Activated T-cell treated with anti-CD3 and anti-CD28 coated beads, Interleukin-2, amount 50 U/mL, for 48 hours (primary cell): ENCODE measurements around the gene CD83.
"Not testable (repeated sequence)": the region's sequence is repeated elsewhere in the genome, so short reads cannot be mapped to it uniquely, and the experiment has no call there.

Experiments used
- DNase-seq, 2 experiments: peaks; one replicate each; pipeline ENCODE4 v3.0.0-alpha.2; 2020

Gene CD83

DNA sequence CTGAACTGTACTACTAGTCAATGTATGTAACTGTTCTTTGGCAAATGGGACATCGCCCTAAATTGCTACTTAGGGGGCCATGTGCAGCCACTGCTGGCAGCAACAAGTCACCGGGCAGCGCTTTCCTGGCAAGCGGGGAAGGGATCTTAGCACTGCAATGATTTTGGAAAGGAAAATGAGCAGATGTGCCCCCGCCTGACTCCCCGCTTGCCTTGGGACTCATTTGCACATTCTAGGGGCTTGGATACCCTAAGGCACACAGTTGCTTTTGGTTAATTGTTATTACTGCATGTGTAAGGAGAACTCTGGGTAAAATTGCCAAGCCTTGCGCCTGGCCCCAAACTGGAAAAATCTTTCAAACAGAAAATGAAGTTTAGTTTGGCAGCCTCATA, 32.2 kb downstream of the CD83 start:
- DNase-seq, result no peak

DNA sequence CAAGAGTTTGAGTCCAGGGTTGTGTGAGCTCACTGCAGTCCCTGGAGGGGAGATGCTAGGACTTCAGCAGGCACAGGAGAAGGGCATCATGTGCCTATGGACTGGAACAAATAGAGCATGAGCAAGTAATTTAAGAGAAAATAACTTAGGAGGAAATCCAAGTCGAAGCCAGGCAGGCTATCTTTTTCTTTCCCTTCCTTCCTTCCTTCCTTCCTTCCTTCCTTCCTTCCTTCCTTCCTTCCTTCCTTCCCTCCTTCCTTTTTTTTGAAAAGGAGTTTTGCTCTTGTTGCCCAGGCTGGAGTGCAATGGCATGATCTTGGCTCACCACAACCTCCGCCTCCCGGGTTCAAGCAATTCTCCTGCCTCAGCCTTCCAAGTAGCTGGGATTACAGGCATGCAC, 33.7 kb downstream of the CD83 start:
- not testable (repeated sequence) for DNase-seq

DNA sequence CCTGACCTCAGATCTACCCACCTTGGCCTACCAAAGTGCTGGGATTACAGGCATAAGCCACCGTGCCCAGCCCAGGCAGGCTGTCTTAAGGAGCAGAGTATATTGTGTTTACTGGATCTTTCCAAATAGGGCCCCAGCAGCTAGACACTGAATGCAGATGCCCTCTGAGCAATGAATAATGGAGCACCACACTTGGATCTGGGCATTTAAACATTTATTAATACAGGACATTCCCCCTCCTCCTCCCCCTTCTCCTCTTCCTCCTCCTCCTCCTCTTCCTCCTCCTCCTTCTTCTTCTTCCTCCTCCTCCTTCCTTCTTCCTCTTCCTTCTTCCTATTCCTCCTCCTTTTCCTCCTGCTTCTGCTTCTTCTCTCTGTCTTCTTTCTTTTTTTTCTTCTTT, 34.2 kb downstream of the CD83 start:
- DNase-seq, result no peak

DNA sequence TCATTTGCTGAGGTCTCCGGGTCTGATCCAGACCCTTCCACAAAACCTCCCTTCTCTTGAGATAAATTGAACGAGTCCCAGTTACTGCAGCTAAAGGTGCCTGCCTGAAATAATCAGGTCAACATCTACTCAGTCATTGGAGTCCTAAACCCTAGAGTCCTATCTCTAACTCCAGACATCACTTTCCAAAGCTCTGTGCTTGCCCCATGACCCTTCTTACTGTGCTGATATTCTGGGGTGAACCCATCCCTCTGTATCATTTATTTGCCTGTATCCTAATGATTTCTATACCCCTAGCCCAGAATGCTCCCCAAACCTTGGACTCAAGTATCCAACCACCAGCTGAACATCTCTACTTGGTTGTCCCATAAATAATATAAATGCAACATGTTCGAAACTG, 35.7 kb downstream of the CD83 start:
- DNase-seq, result no peak

DNA sequence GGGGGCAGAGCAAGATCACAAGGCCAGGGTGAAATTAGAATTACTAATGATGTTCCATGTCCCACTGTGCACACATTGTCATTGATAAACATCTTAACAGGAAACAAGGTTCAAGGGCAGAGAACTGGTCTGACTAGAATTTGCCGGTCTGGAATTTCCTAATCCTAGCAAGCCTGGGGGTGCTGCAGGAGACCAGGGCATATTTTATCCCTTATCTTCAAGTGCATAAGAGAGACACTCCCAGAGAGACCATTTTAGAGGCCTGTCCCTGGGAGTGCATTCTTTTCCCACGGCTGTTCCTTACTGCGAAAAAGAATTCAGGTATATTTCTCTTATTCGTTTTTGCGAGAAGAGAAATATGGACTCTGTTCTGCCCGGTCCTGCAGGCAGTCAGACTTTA, 41.5 kb downstream of the CD83 start:
- no peak for DNase-seq

DNA sequence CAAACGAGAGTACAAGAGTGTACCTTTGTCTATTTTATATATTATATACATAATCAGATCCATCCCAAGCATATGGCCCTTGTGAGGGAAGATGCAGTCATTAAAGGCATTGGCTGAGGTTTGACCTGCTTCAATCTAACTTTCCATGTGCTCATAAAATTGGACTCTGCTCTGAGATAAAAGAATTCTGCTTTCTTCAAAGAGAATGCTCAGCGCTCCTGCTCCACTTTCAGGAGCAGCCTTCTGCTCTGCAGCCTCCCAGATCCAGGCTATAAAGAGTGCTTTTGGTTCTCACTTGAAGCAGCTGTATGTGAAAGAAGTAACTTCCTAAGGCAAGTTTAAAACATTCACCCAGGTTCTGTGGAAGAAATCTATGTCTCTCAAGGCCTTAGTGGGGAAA, 45.3 kb downstream of the CD83 start:
- no peak for DNase-seq

DNA sequence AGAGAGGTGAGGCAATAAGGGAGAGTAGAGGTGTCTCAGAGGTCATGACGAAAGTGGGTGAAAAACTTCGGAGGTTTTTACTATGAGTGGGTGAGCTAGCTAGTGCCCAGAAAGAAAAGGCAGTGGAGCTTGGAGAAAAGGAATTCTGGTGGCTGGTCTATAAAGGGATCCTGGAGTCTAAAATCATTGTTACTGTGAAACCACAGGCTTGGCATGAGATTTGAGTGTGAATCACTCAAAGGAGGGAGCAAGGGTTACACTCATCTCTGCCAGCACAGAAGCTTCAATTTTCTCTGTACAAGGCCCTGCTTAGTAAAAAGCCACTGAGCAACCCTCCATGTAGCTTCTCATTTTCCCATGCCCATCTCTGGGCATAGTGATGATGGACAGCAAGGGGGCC, 47.5 kb downstream of the CD83 start:
- no peak for DNase-seq

DNA sequence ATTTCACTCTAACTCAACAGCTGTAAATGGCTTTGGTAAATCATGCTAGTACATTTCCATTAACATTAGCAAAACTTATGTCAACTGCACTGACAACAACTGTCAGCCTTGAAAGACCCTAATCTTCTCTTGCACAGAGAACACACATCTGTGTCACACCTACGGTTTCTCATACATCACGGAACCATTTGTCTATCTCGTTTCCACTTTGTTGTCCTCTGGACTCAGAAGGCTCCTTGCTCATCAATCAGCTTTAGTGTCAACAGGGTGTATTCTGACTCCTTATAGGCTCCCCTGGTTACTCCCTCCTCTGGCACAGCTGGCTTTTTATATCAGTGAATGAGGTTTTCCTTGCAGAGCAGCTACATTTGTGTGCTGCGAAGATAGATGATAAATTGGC, 49.3 kb downstream of the CD83 start:
- DNase-seq, result no peak

DNA sequence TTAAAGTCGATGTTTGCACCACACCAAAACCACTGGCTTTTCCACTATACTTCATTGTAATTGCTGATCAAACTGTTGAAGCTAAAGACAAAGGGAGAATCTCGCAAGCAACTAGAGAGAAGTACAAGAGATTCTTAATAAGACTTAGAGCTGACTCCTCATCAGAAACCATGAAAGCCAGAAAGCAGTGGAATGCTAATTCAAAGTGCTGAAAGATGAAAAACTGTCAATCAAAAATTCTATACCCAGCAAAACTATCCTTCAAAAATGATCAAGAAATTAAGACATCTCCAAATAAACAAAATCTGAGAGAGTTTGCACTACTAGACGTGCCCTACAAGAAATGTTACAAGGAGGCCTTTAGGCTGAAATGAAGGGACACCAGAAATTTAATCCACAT, 52.6 kb downstream of the CD83 start:
- DNase-seq, result no peak

DNA sequence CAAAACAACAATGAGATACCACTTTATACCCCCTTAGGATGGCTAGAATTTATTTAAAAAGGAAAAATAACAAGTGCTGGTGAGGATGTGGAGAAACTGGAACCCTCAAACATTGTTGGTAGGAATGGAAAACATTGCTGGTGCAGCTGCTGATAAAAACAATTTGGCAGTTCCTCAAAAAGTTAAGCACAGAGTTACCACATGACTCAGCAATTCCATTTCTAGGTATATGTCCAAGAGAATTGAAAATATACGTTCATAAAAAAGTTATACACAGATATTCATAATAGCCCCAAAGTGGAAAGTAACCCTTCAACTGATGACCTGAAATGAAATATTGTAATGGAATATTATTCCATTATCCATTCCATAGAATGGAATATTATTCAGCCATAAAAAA, 55.0 kb downstream of the CD83 start:
- DNase-seq, result no peak

DNA sequence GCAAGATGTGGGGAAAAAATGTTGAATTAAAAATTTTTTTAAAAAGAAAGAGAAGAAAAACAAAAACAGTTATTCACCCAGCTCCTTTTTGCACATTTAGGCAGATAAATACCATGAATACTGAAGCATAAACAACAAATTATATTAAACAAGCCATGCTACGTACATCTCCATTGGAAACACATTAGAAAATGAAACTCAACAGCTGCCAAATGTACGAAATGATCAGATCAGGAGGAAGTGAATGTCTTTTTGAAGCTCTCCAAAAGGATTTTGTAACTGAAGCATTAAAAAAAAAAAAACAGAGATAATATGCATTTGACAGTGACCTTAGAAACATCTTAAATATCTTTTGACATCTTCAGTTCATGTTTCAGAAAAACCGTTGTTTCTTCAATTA, 56.7 kb downstream of the CD83 start:
- DNase-seq, result no peak

DNA sequence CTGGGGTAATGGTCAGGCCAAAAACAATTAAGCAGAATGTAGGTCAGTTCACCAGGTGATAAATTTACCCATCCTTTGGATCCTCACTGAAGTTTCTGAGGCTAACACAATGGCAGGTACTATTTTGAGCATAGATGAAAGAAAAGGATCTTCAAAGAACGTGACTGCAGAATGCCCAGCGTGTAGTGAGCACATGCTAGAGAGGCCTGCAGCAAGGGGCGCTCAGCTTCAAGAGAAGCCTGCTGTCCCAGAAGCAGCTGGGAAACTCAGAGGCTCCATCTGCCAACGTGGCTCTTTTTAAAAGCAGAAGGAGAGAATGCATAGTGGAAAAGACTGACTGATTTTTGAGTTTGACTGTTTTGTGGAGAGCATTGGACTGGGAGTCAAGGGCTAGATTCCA, 57.4 kb downstream of the CD83 start:
- DNase-seq, result no peak

DNA sequence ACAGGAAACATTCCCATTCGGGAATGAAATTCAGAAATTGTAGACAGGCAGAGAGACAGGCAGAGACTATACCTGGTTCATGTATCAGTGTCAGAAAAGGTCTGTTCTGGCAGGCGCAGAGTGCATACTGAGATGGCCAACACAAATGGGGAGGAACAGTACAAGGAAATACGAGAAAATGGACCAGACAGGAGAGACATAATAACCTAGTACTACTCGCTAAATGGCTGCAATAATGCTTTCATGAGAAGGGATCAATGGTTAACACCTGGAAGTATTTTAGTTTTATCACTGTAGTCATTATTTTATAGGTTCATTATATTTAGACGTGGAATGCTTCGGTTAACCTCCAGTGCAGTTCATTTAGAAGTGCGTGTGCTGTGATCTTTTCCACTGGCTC, 58.9 kb downstream of the CD83 start:
- no peak for DNase-seq

DNA sequence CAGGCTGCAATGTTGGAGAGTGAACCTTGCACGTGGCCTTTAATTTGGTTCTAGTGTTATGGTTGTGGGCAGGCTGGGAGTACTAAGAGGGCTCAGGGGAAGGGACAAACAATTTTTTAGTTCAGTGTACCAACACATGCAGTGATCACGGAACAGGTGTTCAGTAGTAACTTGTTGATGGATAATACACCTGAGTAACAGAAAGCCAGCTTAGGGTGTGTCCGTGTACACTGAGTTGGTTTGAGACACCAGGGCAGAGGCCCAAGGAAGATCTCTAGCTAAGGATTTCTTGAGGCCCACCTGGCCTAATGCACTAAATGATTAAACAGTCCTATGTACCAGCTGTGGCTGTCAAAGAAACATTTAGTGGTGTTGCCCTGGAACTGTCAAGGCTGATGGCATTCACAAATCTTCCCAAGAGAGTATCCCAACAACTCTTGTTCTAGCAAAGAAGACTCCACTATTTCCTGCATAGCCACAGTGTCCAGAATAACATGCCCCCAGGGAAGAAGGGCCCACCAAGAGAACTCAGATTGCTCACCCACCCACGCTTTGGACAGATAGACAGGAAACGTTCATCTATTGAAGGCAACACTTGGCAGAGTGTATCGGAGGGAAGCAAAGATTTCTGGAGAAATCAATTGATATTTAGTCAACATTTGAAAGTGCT, 60.0 kb downstream of the CD83 start:
- no peak for DNase-seq

DNA sequence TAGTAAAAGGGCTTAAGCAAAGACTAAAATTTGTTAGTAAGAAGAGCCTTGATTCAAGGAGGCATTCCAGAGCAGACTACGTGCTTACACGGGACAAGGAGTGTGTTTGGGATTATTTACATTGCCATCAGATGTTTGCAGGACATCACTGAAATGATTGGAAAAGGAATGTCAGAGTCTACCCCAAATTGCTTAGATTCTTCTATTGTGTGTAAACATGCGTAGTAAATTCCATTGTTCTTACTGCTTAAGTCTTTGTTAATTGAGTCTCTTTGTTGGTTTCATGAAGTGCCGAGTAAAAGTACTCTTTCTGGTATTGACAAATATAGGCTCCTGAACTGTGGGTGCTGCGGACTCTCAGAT, 60.5 kb downstream of the CD83 start:
- no peak for DNase-seq

DNA sequence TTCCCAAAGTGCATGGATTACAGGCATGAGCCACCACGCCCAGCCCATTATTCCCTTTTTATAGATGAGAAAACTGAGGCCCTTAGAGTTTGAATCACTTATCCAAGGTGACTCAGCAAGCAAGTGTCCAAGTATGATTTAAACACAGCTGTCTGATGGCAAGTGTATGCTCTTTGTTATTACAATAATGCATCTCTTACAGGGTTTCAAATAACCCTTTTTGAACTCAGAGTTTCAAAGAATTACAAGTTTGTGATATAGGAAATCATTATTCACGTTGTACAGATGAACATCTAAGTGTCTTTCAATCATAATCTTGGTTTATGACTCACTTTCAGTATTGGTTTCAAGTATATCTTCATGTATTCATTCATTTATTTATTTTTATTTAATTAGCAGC, 63.0 kb downstream of the CD83 start:
- no peak for DNase-seq

DNA sequence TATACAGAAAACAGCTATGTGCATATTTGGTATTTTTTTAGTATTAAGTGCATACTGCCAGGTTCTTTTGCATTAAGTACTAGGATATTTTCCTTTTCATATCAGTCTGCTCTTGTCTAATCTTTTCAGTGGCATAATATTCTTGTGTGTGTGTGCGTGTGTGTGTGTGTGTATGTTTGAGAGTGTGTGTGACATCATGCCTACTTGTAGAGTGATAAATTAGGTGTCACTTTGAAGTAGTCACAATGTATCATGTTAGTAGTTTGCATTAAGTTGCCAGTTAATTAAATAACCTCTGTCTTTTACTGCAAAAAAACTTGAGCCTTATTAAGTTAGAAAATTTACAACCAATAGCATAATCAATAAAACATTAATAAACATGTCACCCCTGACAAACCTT, 65.3 kb downstream of the CD83 start:
- no peak for DNase-seq
